Lung (tissue), 12 donors: ENCODE measurements around the gene MIA. TPM values are rescaled to one million over a fixed set of nuclear protein-coding genes. Genes with fewer than 3 reads are reported as not detected.

Experiments used
- ATAC-seq: fragments of 200-7000 bp; cut with Tn5 transposase; one replicate; pipeline ENCODE4 v1.9.1; 2020; ENCODE audit warnings: moderate number of reproducible peaks; ENCODE audit not compliant: insufficient read depth, low FRiP score
- DNase-seq, 3 donors: peaks; one replicate each; pipeline ENCODE4 v3.0.0-alpha.2; 2013 to 2017
- H3K27ac ChIP-seq, 2 donors: one replicate each; pipeline ENCODE4 v1.5.1; 2013; ENCODE audit warnings: mild to moderate bottlenecking in 2 of 2, moderate library complexity in 2 of 2, control low read depth in 1 of 2, inconsistent platforms in 1 of 2, low read depth in 1 of 2, low read length in 1 of 2
- H3K27me3 ChIP-seq, 3 donors: one replicate each; pipeline ENCODE4 v1.5.1; 2013; ENCODE audit warnings: low read length in 2 of 3; ENCODE audit not compliant: control insufficient read depth in 3 of 3, insufficient read depth in 3 of 3
- H3K36me3 ChIP-seq, 4 donors: one replicate each; pipeline ENCODE4 v1.5.1; 2013; ENCODE audit warnings: low read length in 4 of 4, mild to moderate bottlenecking in 1 of 4, moderate library complexity in 1 of 4; ENCODE audit not compliant: control insufficient read depth in 4 of 4, insufficient read depth in 4 of 4
- H3K4me1 ChIP-seq, 5 donors: one replicate each; pipeline ENCODE4 v1.5.1; 2013; ENCODE audit warnings: low read length in 5 of 5, mild to moderate bottlenecking in 2 of 5, moderate library complexity in 1 of 5; ENCODE audit not compliant: control insufficient read depth in 5 of 5, insufficient read depth in 5 of 5
- H3K4me3 ChIP-seq: one replicate; pipeline ENCODE4 v1.5.1; 2013; ENCODE audit warnings: mild to moderate bottlenecking, control low read depth, moderate library complexity
- H3K9ac ChIP-seq, 2 donors: one replicate each; pipeline ENCODE4 v1.5.1; 2013; ENCODE audit warnings: low read length in 2 of 2, control low read depth in 1 of 2; ENCODE audit not compliant: insufficient read depth in 1 of 2
- H3K9me3 ChIP-seq, 4 donors: one replicate each; pipeline ENCODE4 v1.5.1; 2013; ENCODE audit warnings: low read length in 3 of 4, mild to moderate bottlenecking in 1 of 4, moderate library complexity in 1 of 4; ENCODE audit not compliant: control insufficient read depth in 4 of 4, insufficient read depth in 3 of 4
- CTCF ChIP-seq: IDR thresholded peaks from 2 replicates; pipeline ENCODE4 v1.5.1; 2012; ENCODE audit warnings: mild to moderate bottlenecking; ENCODE audit errors: control extremely low read depth, extremely low read depth
- WGBS, 2 donors: extraction: QIAGEN DNeasy Blood & Tissue Kit; methylation state at CpG; one replicate each; pipeline ENCODE4 v1.1.7; 2013; 5-methylcytosine and 5-hydroxymethylcytosine counted together
- polyA plus RNA-seq, 2 donors: library from polyadenylated mRNA; stranded (reverse); fragments of 200-250 nt; gene quantifications; one replicate each; pipeline ENCODE4 v1.2.1, GENCODE V29; 2013
- total RNA-seq, 2 donors: library from RNA; depleted of rRNA in 1 of 2; stranded (reverse); fragments of >200 nt in 1 of 2; gene quantifications; one replicate each; pipeline ENCODE4 v1.2.1, GENCODE V29; 2014 to 2021
- donor health status: control.
- donor health status: control.
- donor health status: Bipolar disorder and iron deficiency.
- donor health status: healthy.
- donor health status: DM: yes; HTN: yes; CAD: no.

MIA gene
- total and polyA plus RNA-seq, 4 donors, result 0.75 to 4.6 (median 3.2) TPM; not detected in 1

DNA sequence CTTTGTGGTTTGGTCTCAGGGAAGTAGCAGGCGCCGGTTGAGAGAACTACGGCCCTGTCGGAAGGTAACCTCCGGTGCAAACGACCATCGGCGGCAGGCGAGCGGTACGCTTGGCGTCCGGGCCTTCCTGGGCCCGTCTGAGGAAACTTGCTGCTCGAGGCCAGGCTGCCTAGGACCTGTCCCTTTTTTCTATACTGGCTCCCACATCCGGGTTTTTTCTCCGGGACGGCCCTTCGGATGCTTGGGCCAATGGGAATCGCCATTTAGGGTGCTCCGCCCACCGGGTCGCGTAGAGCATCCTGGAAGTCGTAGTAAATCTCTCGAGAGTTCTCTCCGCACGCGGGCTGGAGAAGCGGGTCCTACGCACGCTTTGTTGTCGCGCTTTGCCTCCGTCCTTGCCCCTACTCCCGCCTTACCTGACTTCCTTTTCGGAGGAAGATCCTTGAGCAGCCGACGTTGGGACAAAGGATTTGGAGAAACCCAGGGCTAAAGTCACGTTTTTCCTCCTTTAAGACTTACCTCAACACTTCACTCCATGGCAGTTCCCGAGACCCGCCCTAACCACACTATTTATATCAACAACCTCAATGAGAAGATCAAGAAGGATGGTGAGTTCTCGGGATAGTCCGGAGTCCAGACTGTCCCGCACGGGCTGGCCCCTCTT is 24.3 kb upstream of the MIA start, which contains the start of gene SNRPA:
Gene SNRPA (plus strand): TSS at position 330 of the 664 bp plus-strand sequence. CDS start 206 bp downstream, at position 536.
- no peak for TF ChIP-seq CTCF
- ATAC-seq, result peak; percentile 85
- H3K9me3 ChIP-seq, result no peaks in the 10 kb centered on the region
- H3K9ac ChIP-seq, result peak within 1 kb of the TSS; percentile 78 to 90
- no peaks in the 10 kb centered on the region for H3K27me3 ChIP-seq
- WGBS, 2 donors, result 0% methylated on average over 46 of the region's 46 CpGs
- peaks cover 0 to 26% (median 6%) of the 10 kb centered on the region in 5 donors for H3K4me1 ChIP-seq
- H3K27ac ChIP-seq, result peak within 1 kb of the TSS; percentile 94 to 97
- peaks cover 0 to 6% (median 0%) of the 10 kb centered on the region in 4 donors for H3K36me3 ChIP-seq
- DNase-seq, result peak; percentile 98 to 99 (median 99)
- peak within 1 kb of the TSS; percentile 91 for H3K4me3 ChIP-seq

- Histone ChIP-seq H3K27ac (peak overlapping the region in 1 of 2 donors; percentile 97), H3K36me3 (peaks cover 0 to 15% (median 6%) of the 10 kb centered on the region in 4 donors), H3K9me3 (no peaks in the 10 kb centered on the region), H3K9ac (no peak overlapping the region), H3K4me3 (peak overlapping the region; percentile 91), H3K4me1 (peaks cover 0 to 30% (median 6%) of the 10 kb centered on the region in 5 donors), H3K27me3 (no peaks in the 10 kb centered on the region)
- ATAC-seq (no peak), DNase-seq (no peak)
- WGBS, 2 donors, result 62 to 63% methylated on average over 11 to 12 of the region's 12 CpGs
- no peak for TF ChIP-seq CTCF
These were observed 23.0 kb upstream of the MIA start for GRCh38 chr19:40752257-40752781.

GRCh38 chr19:40754611-40755247 is 20.6 kb upstream of the MIA start:
- no peak for ATAC-seq
- no peak for TF ChIP-seq CTCF
- Histone ChIP-seq H3K9me3 (no peaks in the 10 kb centered on the region), H3K36me3 (peaks cover 10 to 30% (median 16%) of the 10 kb centered on the region in 4 donors), H3K27me3 (no peaks in the 10 kb centered on the region), H3K4me1 (peaks cover 0 to 25% (median 6%) of the 10 kb centered on the region in 5 donors), H3K4me3 (no peak overlapping the region), H3K9ac (peak overlapping the region in 1 of 2 donors; percentile 39), H3K27ac (peak overlapping the region in 1 of 2 donors; percentile 86)
- WGBS, 2 donors, result 67 to 69% methylated on average over 9 of the region's 9 CpGs
- no peak for DNase-seq
